CD14-positive monocyte (primary cell): ENCODE data around the gene GATAD2A. TPM values are rescaled to one million over a fixed set of nuclear protein-coding genes. Genes with fewer than 3 reads are reported as not detected.

ENCODE experiments used
- DNase-seq, 3 donors: peaks; one replicate each; pipeline ENCODE4 v3.0.0-alpha.2; 2011 to 2022
- H2AFZ ChIP-seq: 2 replicates; pipeline ENCODE4 v1.6.0; 2012; ENCODE audit warnings: mild to moderate bottlenecking, low read depth, low read length, inconsistent platforms; ENCODE audit not compliant: insufficient read depth, poor library complexity, severe bottlenecking
- H3K27ac ChIP-seq, 2 donors: 1 replicate in 1 of 2; 2 replicates in 1 of 2; pipeline ENCODE4 v1.5.1; 2012 to 2013; ENCODE audit warnings: low read length in 2 of 2, control low read depth in 1 of 2, inconsistent platforms in 1 of 2, low read depth in 1 of 2, mild to moderate bottlenecking in 1 of 2
- H3K27me3 ChIP-seq, 2 donors: one replicate each; pipeline versions ENCODE4 v1.6.0 to v1.6.1; 2011 to 2013; ENCODE audit warnings: low read length in 2 of 2; ENCODE audit not compliant: control insufficient read depth in 2 of 2, insufficient read depth in 2 of 2
- H3K36me3 ChIP-seq, 2 donors: replicated peaks in 1 of 2; 1 replicate in 1 of 2; 2 replicates in 1 of 2; pipeline versions ENCODE4 v1.5.1 to v1.6.1; 2012 to 2013; ENCODE audit warnings: low read length in 2 of 2, control low read depth in 1 of 2, inconsistent platforms in 1 of 2, mild to moderate bottlenecking in 1 of 2; ENCODE audit not compliant: insufficient read depth in 2 of 2, control insufficient read depth in 1 of 2
- H3K4me1 ChIP-seq, 2 donors: 1 replicate in 1 of 2; 2 replicates in 1 of 2; pipeline versions ENCODE4 v1.5.1 to v1.6.1; 2012 to 2013; ENCODE audit warnings: low read length in 2 of 2, control low read depth in 1 of 2, inconsistent platforms in 1 of 2, mild to moderate bottlenecking in 1 of 2, moderate library complexity in 1 of 2; ENCODE audit not compliant: insufficient read depth in 2 of 2, control insufficient read depth in 1 of 2
- H3K4me2 ChIP-seq: replicated peaks from 2 replicates; pipeline ENCODE3; 2012; ENCODE audit warnings: low read length, moderate library complexity, mild to moderate bottlenecking; ENCODE audit not compliant: poor library complexity, severe bottlenecking; ENCODE audit errors: extremely low read depth
- H3K4me3 ChIP-seq, 3 experiments: fragments of 200-600 bp in 1 of 3; sonication (generic) in 1 of 3; replicated peaks in 1 of 3; 1 replicate in 2 of 3; 2 replicates in 1 of 3; pipeline ENCODE4 v1.5.1; 2011 to 2013; ENCODE audit warnings: low read length in 3 of 3, mild to moderate bottlenecking in 3 of 3, control low read depth in 2 of 3, low read depth in 2 of 3, inconsistent platforms in 1 of 3, moderate library complexity in 1 of 3
- H3K79me2 ChIP-seq: 2 replicates; pipeline ENCODE4 v1.6.0; 2012; ENCODE audit warnings: mild to moderate bottlenecking, control low read depth, inconsistent platforms, low read length, moderate library complexity; ENCODE audit not compliant: insufficient read depth
- H3K9ac ChIP-seq: 2 replicates; pipeline ENCODE4 v1.6.0; 2017; ENCODE audit warnings: low read length, mild to moderate bottlenecking; ENCODE audit not compliant: insufficient read depth, poor library complexity, severe bottlenecking
- H3K9me3 ChIP-seq, 2 donors: replicated peaks in 1 of 2; 1 replicate in 1 of 2; 2 replicates in 1 of 2; pipeline versions ENCODE4 v1.5.1 to v1.6.1; 2012 to 2013; ENCODE audit warnings: low read length in 2 of 2, control low read depth in 1 of 2; ENCODE audit not compliant: control insufficient read depth in 1 of 2, insufficient read depth in 1 of 2
- H4K20me1 ChIP-seq: 2 replicates; pipeline ENCODE4 v1.6.0; 2012; ENCODE audit warnings: mild to moderate bottlenecking, low read length, control low read depth, moderate library complexity; ENCODE audit not compliant: insufficient read depth
- H3K27ac Mint-ChIP-seq, 7 donors: one replicate each; pipeline ENCODE4 v1.8.0; 2020; ENCODE audit warnings: mild to moderate bottlenecking in 7 of 7, mixed read lengths in 7 of 7, moderate library complexity in 6 of 7, inconsistent platforms in 2 of 7
- H3K27me3 Mint-ChIP-seq, 3 donors: one replicate each; pipeline ENCODE4 v1.8.0; 2021 to 2022; ENCODE audit warnings: low read depth in 3 of 3, mild to moderate bottlenecking in 3 of 3, mixed read lengths in 3 of 3, moderate library complexity in 3 of 3, inconsistent platforms in 1 of 3
- H3K36me3 Mint-ChIP-seq, 2 donors: one replicate each; pipeline ENCODE4 v1.8.0; 2020; ENCODE audit warnings: mixed read lengths in 2 of 2, inconsistent platforms in 1 of 2, mild to moderate bottlenecking in 1 of 2
- H3K4me1 Mint-ChIP-seq: one replicate; pipeline ENCODE4 v1.8.0; 2020; ENCODE audit warnings: mild to moderate bottlenecking, mixed read lengths
- H3K4me3 Mint-ChIP-seq, 2 donors: one replicate each; pipeline ENCODE4 v1.8.0; 2020; ENCODE audit warnings: mild to moderate bottlenecking in 2 of 2, mixed read lengths in 2 of 2, moderate library complexity in 1 of 2
- H3K9me3 Mint-ChIP-seq, 7 donors: one replicate each; pipeline ENCODE4 v1.8.0; 2020 to 2022; ENCODE audit warnings: mixed read lengths in 7 of 7, mild to moderate bottlenecking in 6 of 7, moderate library complexity in 6 of 7, inconsistent platforms in 2 of 7
- WGBS: methylation state at CpG from one replicate; pipeline ENCODE4 v1.1.5; 2013; ENCODE audit warnings: missing lambda C conversion rate; ENCODE audit not compliant: insufficient coverage; 5-methylcytosine and 5-hydroxymethylcytosine counted together
- intact Hi-C, 2 donors: fragments of 100-400 bp; cut with micrococcal nuclease; formaldehyde crosslinking; loops; one replicate each; pipeline versions ENCODE4 v1.15.0 to v1.15.1; 2023
- polyA plus RNA-seq, 3 donors: library from polyadenylated mRNA; depleted of rRNA in 1 of 3; unstranded in 2 of 3; stranded (reverse) in 1 of 3; fragments of 300-500 nt in 2 of 3; fragments of >200 nt in 1 of 3; fragmentation: Illumina TruSeq in 2 of 3; gene quantifications; 1 replicate in 2 of 3; 2 replicates in 1 of 3; pipeline ENCODE4 v1.2.3, GENCODE V29; 2012 to 2021
- TF ChIP-seq, protein P1 (sequence below): fragments of 200-600 bp; IDR thresholded peaks from one replicate; pipeline ENCODE4 v1.8.0; 2022; ENCODE audit warnings: antibody characterized with exemption, mild to moderate bottlenecking

The GATAD2A gene
- polyA plus RNA-seq, 3 donors: 8.0 to 35.9 (median 8.7) TPM

- intact Hi-C loops: no loop called here
- H3K4me1 ChIP-seq: peaks cover 33 to 38% of the 10 kb centered on the region in 2 donors
Measured at GRCh38 chr19:19543101-19543500, 137.6 kb downstream of the GATAD2A start.

DNA sequence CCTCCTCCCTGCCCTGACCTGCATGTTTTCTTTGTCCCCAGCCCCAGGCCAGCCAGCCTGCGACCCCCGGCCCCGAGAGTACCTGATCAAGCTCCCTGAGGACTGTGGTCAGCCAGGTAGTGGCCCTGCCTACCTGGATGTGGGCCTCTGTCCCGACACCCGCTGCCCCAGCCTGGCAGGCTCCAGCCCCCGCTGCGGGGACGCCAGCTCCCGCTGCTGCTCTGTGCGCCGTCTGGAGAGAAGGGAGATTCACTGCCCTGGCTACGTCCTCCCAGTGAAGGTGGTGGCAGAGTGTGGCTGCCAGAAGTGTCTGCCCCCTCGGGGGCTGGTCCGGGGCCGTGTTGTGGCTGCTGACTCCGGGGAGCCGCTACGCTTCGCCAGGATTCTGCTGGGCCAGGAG is 138.2 kb downstream of the GATAD2A start:
- H3K9me3 Mint-ChIP-seq: peaks cover 6 to 32% (median 12%) of the 10 kb centered on the region in 7 donors
- H3K27ac Mint-ChIP-seq: peak overlapping the region in 4 of 7 donors; percentile 15 to 80 (median 42)
- DNase-seq: no peak
- Histone ChIP-seq H3K27ac (no peak overlapping the region), H2AFZ (no peak overlapping the region), H3K4me2 (no peak overlapping the region), H3K36me3 (no peaks in the 10 kb centered on the region), H3K9ac (no peak overlapping the region), H3K79me2 (no peaks in the 10 kb centered on the region), H3K4me1 (peaks cover 32 to 33% of the 10 kb centered on the region in 2 donors), H3K9me3 (peaks cover 11 to 23% of the 10 kb centered on the region in 2 donors), H3K4me3 (no peak overlapping the region), H4K20me1 (no peaks in the 10 kb centered on the region), H3K27me3 (peaks cover 4 to 23% of the 10 kb centered on the region in 2 donors)
- peaks cover 25% of the 10 kb centered on the region for H3K4me1 Mint-ChIP-seq
- intact Hi-C loops: no loop called here
- 91% methylated on average over 15 of the region's 19 CpGs for WGBS
- TF ChIP-seq, protein P1, sequence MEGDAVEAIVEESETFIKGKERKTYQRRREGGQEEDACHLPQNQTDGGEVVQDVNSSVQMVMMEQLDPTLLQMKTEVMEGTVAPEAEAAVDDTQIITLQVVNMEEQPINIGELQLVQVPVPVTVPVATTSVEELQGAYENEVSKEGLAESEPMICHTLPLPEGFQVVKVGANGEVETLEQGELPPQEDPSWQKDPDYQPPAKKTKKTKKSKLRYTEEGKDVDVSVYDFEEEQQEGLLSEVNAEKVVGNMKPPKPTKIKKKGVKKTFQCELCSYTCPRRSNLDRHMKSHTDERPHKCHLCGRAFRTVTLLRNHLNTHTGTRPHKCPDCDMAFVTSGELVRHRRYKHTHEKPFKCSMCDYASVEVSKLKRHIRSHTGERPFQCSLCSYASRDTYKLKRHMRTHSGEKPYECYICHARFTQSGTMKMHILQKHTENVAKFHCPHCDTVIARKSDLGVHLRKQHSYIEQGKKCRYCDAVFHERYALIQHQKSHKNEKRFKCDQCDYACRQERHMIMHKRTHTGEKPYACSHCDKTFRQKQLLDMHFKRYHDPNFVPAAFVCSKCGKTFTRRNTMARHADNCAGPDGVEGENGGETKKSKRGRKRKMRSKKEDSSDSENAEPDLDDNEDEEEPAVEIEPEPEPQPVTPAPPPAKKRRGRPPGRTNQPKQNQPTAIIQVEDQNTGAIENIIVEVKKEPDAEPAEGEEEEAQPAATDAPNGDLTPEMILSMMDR: no peak
- H3K4me3 Mint-ChIP-seq: no peak overlapping the region
- no peaks in the 10 kb centered on the region for H3K36me3 Mint-ChIP-seq
- H3K27me3 Mint-ChIP-seq: peaks cover 21 to 34% (median 27%) of the 10 kb centered on the region in 3 donors

More at GRCh38 chr19:19543101-19543500, 137.6 kb downstream of the GATAD2A start:
- no peak overlapping the region for H3K4me3 ChIP-seq
- Mint-ChIP-seq H3K4me1 (peaks cover 29% of the 10 kb centered on the region), H3K27me3 (peaks cover 25 to 39% (median 30%) of the 10 kb centered on the region in 3 donors), H3K4me3 (no peak overlapping the region), H3K27ac (peak overlapping the region in 5 of 7 donors; percentile 15 to 85 (median 73)), H3K36me3 (no peaks in the 10 kb centered on the region), H3K9me3 (peaks cover 6 to 34% (median 15%) of the 10 kb centered on the region in 7 donors)
- 96% methylated on average over 13 of the region's 13 CpGs for WGBS
- H4K20me1 ChIP-seq: no peaks in the 10 kb centered on the region
- H2AFZ ChIP-seq: peak overlapping the region; percentile 62
- H3K9ac ChIP-seq: no peak overlapping the region
- no peaks in the 10 kb centered on the region for H3K36me3 ChIP-seq
- no peak for DNase-seq
- H3K9me3 ChIP-seq: peaks cover 16 to 23% of the 10 kb centered on the region in 2 donors
- peak overlapping the region in 1 of 2 donors; percentile 24 for H3K27ac ChIP-seq
- TF ChIP-seq, protein P1: no peak
- no peaks in the 10 kb centered on the region for H3K79me2 ChIP-seq
- H3K4me2 ChIP-seq: no peak overlapping the region
- H3K27me3 ChIP-seq: peaks cover 8 to 28% of the 10 kb centered on the region in 2 donors
